Measurements from ENCODE around the gene EFCAB8. TPM values are rescaled to one million over a fixed set of nuclear protein-coding genes. Genes with fewer than 3 reads are reported as not detected.

EFCAB8 gene
- total RNA-seq, 1 experiment from 2014 or later: 0.09 TPM

DNA sequence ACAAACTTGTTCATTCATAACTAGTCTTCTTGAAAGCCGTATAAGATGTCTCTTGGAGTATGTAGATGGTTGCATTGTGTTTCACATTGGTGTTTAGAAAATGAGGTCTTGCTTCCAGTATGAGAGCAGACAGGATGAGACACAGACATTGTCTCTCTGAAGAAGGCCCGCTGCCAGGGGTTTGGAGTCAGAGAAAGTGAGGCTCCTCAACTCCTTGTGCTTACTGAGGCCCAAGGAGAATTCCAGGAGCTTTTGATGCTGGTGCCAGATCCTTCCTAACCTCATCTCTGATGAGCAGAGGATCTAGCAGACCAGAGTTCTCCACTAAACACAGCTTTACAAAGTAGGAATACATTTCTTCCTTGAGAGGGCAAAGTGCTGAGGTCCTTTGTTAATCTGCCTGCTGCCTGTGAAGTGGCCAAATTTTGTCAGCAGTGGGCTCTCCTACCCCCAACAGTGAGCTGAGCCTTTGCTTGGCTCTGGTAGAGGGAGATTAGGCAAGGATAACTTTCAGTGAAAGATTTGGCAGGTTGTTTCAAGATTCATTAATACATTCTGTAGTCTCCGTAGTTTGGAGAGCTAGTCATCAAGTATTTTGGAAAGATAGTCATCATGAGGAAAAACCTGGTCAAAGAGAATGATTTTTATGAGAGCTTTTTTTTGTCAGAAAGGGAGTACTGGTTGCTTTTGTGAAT, 29.3 kb upstream of the EFCAB8 start:
- no peaks in the 10 kb centered on the region for H3K23me2 ChIP-seq (ENCODE audit: insufficient read length, low read depth, low read length, poor library complexity, severe bottlenecking)
- no peak overlapping the region for H2BK15ac ChIP-seq (ENCODE audit: low read depth, low read length)
- H4K5ac ChIP-seq (ENCODE audit: insufficient read length, low read depth, low read length): no peak overlapping the region
- no peak overlapping the region for H2BK20ac ChIP-seq (ENCODE audit: low read depth, low read length, poor library complexity, severe bottlenecking)
- H2BK12ac ChIP-seq (ENCODE audit: insufficient read length, low read depth, low read length): no peak overlapping the region
- H3K79me1 ChIP-seq (ENCODE audit: insufficient read depth, low read depth, low read length, poor library complexity, severe bottlenecking): peaks cover 5% of the 10 kb centered on the region
- H2AFZ ChIP-seq (ENCODE audit: low read length): no peak overlapping the region
- H3K4me1 Mint-ChIP-seq: peaks cover 6 to 9% of the 10 kb centered on the region in 2 experiments; a peak in 3 of 4 replicates
- H3K27me3 Mint-ChIP-seq (ENCODE audit: low read depth): no peaks in the 10 kb centered on the region
- H3K18ac ChIP-seq (ENCODE audit: insufficient read length, low read depth, low read length): no peak overlapping the region
- no peak overlapping the region for H4K8ac ChIP-seq (replicated peaks; ENCODE audit: insufficient read length, low read depth, low read length)
- no peak overlapping the region for H2BK5ac ChIP-seq (ENCODE audit: insufficient read length, low read length)
- H3T11ph ChIP-seq (ENCODE audit: low read length): no peak overlapping the region
- H3K9me3 ChIP-seq (ENCODE audit: control insufficient read depth, low read depth, low read length): no peaks in the 10 kb centered on the region
- H3K4me3 Mint-ChIP-seq: no peak overlapping the region
- H3K9ac ChIP-seq (ENCODE audit: extremely low read depth, insufficient read length, low read length): no peak overlapping the region
- no CpG with 5 or more reads among the region's 3 CpGs for WGBS (ENCODE audit: extremely low coverage, insufficient read length, low lambda C conversion rate)
- H3K4me2 ChIP-seq (ENCODE audit: insufficient read depth, insufficient read length, low read length): no peak overlapping the region
- H3K79me2 ChIP-seq (ENCODE audit: insufficient read depth, low read length): peaks cover 6% of the 10 kb centered on the region; the same call in 1 of the 2 replicates
- H3K23ac ChIP-seq (ENCODE audit: insufficient read length, low read depth, low read length): no peak overlapping the region
- no peaks in the 10 kb centered on the region for H4K20me1 ChIP-seq (ENCODE audit: control insufficient read depth, insufficient read depth, insufficient read length)
- peak overlapping the region in 2 of 3 experiments; percentile 44 to 77; a peak in 2 of 7 replicates for H3K27ac Mint-ChIP-seq
- no peak overlapping the region for H3K56ac ChIP-seq (ENCODE audit: insufficient read length, low read depth, low read length)
- H3K27ac ChIP-seq (ENCODE audit: insufficient read length, low read depth, low read length): no peak overlapping the region
- no peak overlapping the region for H3K14ac ChIP-seq (ENCODE audit: insufficient read depth, low read length)
- H4K91ac ChIP-seq (ENCODE audit: insufficient read length, low read depth, low read length): no peak overlapping the region
- no peak overlapping the region for H2AK5ac ChIP-seq (ENCODE audit: insufficient read length, low read length)
- TF ChIP-seq, protein P1, sequence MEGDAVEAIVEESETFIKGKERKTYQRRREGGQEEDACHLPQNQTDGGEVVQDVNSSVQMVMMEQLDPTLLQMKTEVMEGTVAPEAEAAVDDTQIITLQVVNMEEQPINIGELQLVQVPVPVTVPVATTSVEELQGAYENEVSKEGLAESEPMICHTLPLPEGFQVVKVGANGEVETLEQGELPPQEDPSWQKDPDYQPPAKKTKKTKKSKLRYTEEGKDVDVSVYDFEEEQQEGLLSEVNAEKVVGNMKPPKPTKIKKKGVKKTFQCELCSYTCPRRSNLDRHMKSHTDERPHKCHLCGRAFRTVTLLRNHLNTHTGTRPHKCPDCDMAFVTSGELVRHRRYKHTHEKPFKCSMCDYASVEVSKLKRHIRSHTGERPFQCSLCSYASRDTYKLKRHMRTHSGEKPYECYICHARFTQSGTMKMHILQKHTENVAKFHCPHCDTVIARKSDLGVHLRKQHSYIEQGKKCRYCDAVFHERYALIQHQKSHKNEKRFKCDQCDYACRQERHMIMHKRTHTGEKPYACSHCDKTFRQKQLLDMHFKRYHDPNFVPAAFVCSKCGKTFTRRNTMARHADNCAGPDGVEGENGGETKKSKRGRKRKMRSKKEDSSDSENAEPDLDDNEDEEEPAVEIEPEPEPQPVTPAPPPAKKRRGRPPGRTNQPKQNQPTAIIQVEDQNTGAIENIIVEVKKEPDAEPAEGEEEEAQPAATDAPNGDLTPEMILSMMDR (conservative IDR thresholded peaks at IDR 0.05): no peak
- no peaks in the 10 kb centered on the region for H3K9me3 Mint-ChIP-seq
- no peaks in the 10 kb centered on the region for H3K27me3 ChIP-seq (ENCODE audit: insufficient read depth, low read length)
- H3K4ac ChIP-seq (ENCODE audit: low read depth, low read length): no peak overlapping the region
- H2BK120ac ChIP-seq (ENCODE audit: low read depth, low read length, poor library complexity, severe bottlenecking): no peak overlapping the region
- DNase-seq: no peak
- H3K36me3 Mint-ChIP-seq (ENCODE audit: insufficient read depth in 1 of 3, low read depth in 3 of 3): peaks cover 48 to 86% (median 71%) of the 10 kb centered on the region in 3 experiments; a peak in 6 of 7 replicates
- no peaks in the 10 kb centered on the region for H3K4me1 ChIP-seq (ENCODE audit: insufficient read depth, low read length)

All from H9 (cell line).